ENCODE results near the gene MRPL50.

- no peak for TF ChIP-seq CTCF (IDR thresholded peaks at IDR 0.05; ENCODE audit: borderline replicate concordance, extremely low read depth, low read length, poor library complexity, severe bottlenecking)
- no peak for TF ChIP-seq EZH2 (IDR thresholded peaks at IDR 0.05; ENCODE audit: borderline replicate concordance, low read depth, low read length, severe bottlenecking)
Measured at GRCh38 chr9:101398930-101399642, 668 bp upstream of the MRPL50 start.

Data from DND-41 (cell line).